ENCODE data around the gene DNAH6.

DNA sequence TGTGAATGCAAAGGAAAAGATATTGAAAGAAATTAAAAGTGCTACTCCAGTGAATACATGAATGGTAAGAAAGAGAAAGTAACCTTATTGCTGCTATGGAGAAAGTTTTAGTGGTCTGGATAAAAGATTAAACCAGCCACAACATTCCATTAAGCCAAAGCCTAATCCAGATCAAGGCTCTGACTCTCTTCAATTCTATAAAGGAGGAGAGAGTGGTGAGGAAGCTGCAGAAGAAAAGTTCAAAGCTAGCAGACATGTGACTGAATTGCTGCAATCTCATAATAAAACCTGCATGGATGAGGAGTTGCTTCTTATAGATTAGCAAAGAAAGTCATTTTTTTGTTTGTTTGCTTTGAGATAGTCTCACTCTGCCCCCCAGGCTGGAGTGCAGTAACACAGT is 130.2 kb downstream of the DNAH6 start:
- TF ChIP-seq, protein P1, sequence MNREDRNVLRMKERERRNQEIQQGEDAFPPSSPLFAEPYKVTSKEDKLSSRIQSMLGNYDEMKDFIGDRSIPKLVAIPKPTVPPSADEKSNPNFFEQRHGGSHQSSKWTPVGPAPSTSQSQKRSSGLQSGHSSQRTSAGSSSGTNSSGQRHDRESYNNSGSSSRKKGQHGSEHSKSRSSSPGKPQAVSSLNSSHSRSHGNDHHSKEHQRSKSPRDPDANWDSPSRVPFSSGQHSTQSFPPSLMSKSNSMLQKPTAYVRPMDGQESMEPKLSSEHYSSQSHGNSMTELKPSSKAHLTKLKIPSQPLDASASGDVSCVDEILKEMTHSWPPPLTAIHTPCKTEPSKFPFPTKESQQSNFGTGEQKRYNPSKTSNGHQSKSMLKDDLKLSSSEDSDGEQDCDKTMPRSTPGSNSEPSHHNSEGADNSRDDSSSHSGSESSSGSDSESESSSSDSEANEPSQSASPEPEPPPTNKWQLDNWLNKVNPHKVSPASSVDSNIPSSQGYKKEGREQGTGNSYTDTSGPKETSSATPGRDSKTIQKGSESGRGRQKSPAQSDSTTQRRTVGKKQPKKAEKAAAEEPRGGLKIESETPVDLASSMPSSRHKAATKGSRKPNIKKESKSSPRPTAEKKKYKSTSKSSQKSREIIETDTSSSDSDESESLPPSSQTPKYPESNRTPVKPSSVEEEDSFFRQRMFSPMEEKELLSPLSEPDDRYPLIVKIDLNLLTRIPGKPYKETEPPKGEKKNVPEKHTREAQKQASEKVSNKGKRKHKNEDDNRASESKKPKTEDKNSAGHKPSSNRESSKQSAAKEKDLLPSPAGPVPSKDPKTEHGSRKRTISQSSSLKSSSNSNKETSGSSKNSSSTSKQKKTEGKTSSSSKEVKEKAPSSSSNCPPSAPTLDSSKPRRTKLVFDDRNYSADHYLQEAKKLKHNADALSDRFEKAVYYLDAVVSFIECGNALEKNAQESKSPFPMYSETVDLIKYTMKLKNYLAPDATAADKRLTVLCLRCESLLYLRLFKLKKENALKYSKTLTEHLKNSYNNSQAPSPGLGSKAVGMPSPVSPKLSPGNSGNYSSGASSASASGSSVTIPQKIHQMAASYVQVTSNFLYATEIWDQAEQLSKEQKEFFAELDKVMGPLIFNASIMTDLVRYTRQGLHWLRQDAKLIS (CRISPR knock-in tag; IDR thresholded peaks at IDR 0.05; ENCODE audit: borderline replicate concordance), result no peak
- TF ChIP-seq, protein P2, sequence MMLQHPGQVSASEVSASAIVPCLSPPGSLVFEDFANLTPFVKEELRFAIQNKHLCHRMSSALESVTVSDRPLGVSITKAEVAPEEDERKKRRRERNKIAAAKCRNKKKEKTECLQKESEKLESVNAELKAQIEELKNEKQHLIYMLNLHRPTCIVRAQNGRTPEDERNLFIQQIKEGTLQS (CRISPR knock-in tag; conservative IDR thresholded peaks at IDR 0.05), result no peak
- no peak for TF ChIP-seq NR1H2 (CRISPR knock-in tag; IDR thresholded peaks at IDR 0.05)
- TF ChIP-seq, protein P3, sequence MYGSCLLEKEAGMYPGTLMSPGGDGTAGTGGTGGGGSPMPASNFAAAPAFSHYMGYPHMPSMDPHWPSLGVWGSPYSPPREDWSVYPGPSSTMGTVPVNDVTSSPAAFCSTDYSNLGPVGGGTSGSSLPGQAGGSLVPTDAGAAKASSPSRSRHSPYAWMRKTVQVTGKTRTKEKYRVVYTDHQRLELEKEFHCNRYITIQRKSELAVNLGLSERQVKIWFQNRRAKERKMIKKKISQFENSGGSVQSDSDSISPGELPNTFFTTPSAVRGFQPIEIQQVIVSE (CRISPR knock-in tag; IDR thresholded peaks at IDR 0.05; ENCODE audit: borderline replicate concordance), result no peak
- TF ChIP-seq, protein P4, sequence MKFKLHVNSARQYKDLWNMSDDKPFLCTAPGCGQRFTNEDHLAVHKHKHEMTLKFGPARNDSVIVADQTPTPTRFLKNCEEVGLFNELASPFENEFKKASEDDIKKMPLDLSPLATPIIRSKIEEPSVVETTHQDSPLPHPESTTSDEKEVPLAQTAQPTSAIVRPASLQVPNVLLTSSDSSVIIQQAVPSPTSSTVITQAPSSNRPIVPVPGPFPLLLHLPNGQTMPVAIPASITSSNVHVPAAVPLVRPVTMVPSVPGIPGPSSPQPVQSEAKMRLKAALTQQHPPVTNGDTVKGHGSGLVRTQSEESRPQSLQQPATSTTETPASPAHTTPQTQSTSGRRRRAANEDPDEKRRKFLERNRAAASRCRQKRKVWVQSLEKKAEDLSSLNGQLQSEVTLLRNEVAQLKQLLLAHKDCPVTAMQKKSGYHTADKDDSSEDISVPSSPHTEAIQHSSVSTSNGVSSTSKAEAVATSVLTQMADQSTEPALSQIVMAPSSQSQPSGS (CRISPR knock-in tag; IDR thresholded peaks at IDR 0.05; ENCODE audit: borderline replicate concordance, low read depth), result no peak
- TF ChIP-seq CREM (CRISPR knock-in tag; IDR thresholded peaks at IDR 0.05), result no peak
- TF ChIP-seq NFE2L1 (CRISPR knock-in tag; IDR thresholded peaks at IDR 0.05), result no peak
- no peak for TF ChIP-seq CBFB (CRISPR knock-in tag; IDR thresholded peaks at IDR 0.05; ENCODE audit: low read depth)

All from WTC11 (cell line).